Hepatocyte (in vitro differentiated cells): ENCODE results near the gene LRRC3. TPM values are rescaled to one million over a fixed set of nuclear protein-coding genes. Genes with fewer than 3 reads are reported as not detected.
A peak's percentile ranks its signal among the peaks of the same experiment; 100 is the strongest.

Experiments used
- DNase-seq: peaks from one replicate; pipeline ENCODE4 v3.0.0-alpha.2; 2016; ENCODE audit warnings: low spot score
- H2AFZ ChIP-seq: fragments of 200-600 bp; sonication (generic); 2 replicates; pipeline ENCODE4 v1.6.0; 2016; ENCODE audit warnings: antibody characterized with exemption, mild to moderate bottlenecking
- H3K27ac ChIP-seq: fragments of 200-600 bp; sonication (generic); 2 replicates; pipeline ENCODE4 v1.5.1; 2016; ENCODE audit warnings: mild to moderate bottlenecking
- H3K27me3 ChIP-seq: fragments of 200-600 bp; sonication (generic); 2 replicates; pipeline ENCODE4 v1.6.1; 2016
- H3K36me3 ChIP-seq: fragments of 200-600 bp; sonication (generic); replicated peaks from 2 replicates; pipeline ENCODE4 v1.5.1; 2016; ENCODE audit warnings: low read depth; ENCODE audit not compliant: insufficient read depth
- H3K4me1 ChIP-seq: fragments of 200-600 bp; sonication (generic); 2 replicates; pipeline ENCODE4 v1.5.1; 2016; ENCODE audit warnings: mild to moderate bottlenecking, moderate library complexity; ENCODE audit not compliant: insufficient read depth
- H3K4me2 ChIP-seq: fragments of 200-600 bp; sonication (generic); 2 replicates; pipeline ENCODE4 v1.6.0; 2016
- H3K4me3 ChIP-seq: fragments of 200-600 bp; sonication (generic); 2 replicates; pipeline ENCODE4 v1.5.1; 2016; ENCODE audit warnings: mild to moderate bottlenecking
- H3K79me2 ChIP-seq: fragments of 200-600 bp; sonication (generic); 2 replicates; pipeline ENCODE4 v1.6.0; 2017; ENCODE audit warnings: mild to moderate bottlenecking
- H3K9me2 ChIP-seq: fragments of 200-600 bp; sonication (generic); replicated peaks from 2 replicates; pipeline ENCODE4 v1.6.0; 2017; ENCODE audit warnings: mild to moderate bottlenecking; ENCODE audit not compliant: insufficient read depth
- H3K9me3 ChIP-seq: fragments of 200-600 bp; sonication (generic); 2 replicates; pipeline ENCODE4 v1.5.1; 2016; ENCODE audit warnings: low read depth, mild to moderate bottlenecking
- H4K20me1 ChIP-seq: fragments of 200-600 bp; sonication (generic); 2 replicates; pipeline ENCODE4 v1.6.0; 2016; ENCODE audit warnings: mild to moderate bottlenecking; ENCODE audit not compliant: insufficient read depth, poor library complexity, severe bottlenecking
- EZH2 ChIP-seq: fragments of 200-600 bp; sonication (generic); IDR thresholded peaks from 2 replicates; pipeline ENCODE4 v1.6.1; 2016; ENCODE audit warnings: antibody characterized with exemption, mild to moderate bottlenecking, borderline replicate concordance
- EZH2phosphoT487 ChIP-seq: fragments of 200-600 bp; sonication (generic); IDR thresholded peaks from one replicate; pipeline ENCODE4 v1.6.1; 2018; ENCODE audit warnings: antibody characterized with exemption, mild to moderate bottlenecking, low read depth, moderate library complexity; ENCODE audit not compliant: unreplicated experiment, severe bottlenecking
- WGBS: methylation state at CpG from one replicate; pipeline ENCODE4 v1.1.6; 2016; ENCODE audit warnings: low lambda C conversion rate; ENCODE audit errors: missing lambda C conversion rate; 5-methylcytosine and 5-hydroxymethylcytosine counted together
- polyA plus RNA-seq: library from polyadenylated mRNA; unstranded; fragments of >200 nt; fragmentation: Nextera tagmentation; extraction: Ambion mirVana; gene quantifications from 2 replicates; pipeline ENCODE4 v1.2.1, GENCODE V29; 2016
- total RNA-seq: library from RNA; depleted of rRNA; stranded (reverse); fragments of >200 nt; gene quantifications from 2 replicates; pipeline ENCODE4 v1.2.3, GENCODE V29; 2014
- TF ChIP-seq, protein P1 (sequence below): fragments of 200-600 bp; sonication (generic); IDR thresholded peaks from 2 replicates; pipeline ENCODE4 v1.5.1; 2016; ENCODE audit warnings: antibody characterized with exemption, mild to moderate bottlenecking; ENCODE audit not compliant: poor library complexity

The LRRC3 gene
- total and polyA plus RNA-seq, 2 experiments from 2014 or later: 7.2 to 7.3 TPM

DNA sequence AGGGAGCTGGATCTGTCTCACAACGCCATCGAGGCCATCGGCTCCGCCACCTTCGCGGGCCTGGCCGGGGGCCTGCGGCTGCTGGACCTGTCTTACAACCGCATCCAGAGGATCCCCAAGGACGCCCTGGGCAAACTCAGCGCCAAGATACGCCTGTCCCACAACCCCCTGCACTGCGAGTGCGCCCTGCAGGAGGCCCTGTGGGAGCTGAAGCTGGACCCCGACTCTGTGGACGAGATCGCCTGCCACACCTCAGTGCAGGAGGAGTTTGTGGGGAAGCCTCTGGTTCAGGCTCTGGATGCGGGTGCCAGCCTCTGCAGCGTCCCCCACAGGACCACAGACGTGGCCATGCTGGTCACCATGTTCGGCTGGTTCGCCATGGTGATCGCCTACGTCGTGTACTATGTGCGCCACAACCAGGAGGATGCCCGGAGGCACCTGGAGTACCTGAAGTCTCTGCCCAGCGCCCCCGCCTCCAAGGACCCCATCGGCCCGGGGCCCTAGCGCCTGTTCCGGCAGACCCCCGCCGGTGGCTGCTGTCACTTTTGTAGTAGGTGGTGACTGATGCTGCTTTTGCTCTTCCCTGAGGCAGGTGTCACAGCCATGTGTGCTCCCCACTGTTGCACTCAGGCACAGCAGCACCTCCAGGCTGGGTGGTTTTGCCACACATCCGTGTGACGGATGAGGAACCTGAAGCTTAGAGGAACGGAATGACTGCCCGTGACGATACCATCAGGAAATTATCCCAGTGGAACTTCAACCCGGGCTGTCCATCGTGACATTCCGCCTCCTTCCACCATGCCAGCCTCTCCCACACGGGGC, 1.8 kb downstream of the LRRC3 start:
- Histone ChIP-seq H3K27ac (peak overlapping the region; percentile 72), H3K4me2 (peak overlapping the region; percentile 59)

DNA sequence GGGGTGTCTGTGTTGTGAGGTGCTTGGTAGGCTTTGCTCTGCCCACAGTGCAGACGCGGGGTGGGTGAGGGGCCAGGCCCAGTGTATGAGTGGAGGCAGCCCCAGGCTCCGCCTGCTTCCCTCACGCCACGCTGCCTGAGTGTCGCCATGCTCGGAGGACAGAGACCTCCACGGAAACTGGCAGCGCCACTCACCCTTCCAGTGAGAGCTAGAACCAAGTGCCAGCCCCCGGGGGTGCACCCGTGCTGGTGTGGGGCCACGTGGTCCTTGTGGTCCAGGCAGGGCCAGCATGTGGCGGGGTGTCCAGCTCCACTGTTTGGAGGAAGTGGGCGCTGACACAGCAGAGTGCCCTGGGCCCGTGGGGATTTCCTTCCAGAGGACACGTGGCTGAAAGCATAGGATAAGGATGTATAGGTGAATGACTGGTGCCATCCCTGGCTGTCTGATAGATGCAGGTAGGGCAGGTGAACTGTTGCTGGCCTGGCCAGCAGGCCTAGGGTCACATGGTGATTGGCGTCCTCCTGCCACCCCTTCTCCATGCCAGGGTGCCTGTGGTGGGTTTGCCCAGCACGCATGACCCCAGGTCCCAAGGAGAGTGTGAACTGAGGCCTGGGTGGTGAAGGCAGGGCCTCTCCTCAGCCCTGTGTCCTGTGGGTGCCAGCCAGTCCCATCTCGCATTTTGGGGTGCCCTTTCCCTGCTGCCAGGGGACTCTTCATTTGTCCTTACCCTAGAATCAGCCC, 3.8 kb downstream of the LRRC3 start:
- H3K27me3 ChIP-seq: no peaks in the 10 kb centered on the region
- no peak overlapping the region for H2AFZ ChIP-seq
- no peaks in the 10 kb centered on the region for H4K20me1 ChIP-seq
- no peak for DNase-seq
- TF ChIP-seq EZH2 (no peak), EZH2phosphoT487 (no peak)
- TF ChIP-seq, protein P1, sequence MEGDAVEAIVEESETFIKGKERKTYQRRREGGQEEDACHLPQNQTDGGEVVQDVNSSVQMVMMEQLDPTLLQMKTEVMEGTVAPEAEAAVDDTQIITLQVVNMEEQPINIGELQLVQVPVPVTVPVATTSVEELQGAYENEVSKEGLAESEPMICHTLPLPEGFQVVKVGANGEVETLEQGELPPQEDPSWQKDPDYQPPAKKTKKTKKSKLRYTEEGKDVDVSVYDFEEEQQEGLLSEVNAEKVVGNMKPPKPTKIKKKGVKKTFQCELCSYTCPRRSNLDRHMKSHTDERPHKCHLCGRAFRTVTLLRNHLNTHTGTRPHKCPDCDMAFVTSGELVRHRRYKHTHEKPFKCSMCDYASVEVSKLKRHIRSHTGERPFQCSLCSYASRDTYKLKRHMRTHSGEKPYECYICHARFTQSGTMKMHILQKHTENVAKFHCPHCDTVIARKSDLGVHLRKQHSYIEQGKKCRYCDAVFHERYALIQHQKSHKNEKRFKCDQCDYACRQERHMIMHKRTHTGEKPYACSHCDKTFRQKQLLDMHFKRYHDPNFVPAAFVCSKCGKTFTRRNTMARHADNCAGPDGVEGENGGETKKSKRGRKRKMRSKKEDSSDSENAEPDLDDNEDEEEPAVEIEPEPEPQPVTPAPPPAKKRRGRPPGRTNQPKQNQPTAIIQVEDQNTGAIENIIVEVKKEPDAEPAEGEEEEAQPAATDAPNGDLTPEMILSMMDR: no peak
- H3K4me3 ChIP-seq: no peak overlapping the region
- 96% methylated on average over 18 of the region's 19 CpGs for WGBS
- peaks cover 4% of the 10 kb centered on the region for H3K79me2 ChIP-seq
- no peak overlapping the region for H3K4me2 ChIP-seq
- H3K4me1 ChIP-seq: peaks cover 14% of the 10 kb centered on the region
- H3K36me3 ChIP-seq: no peaks in the 10 kb centered on the region
- H3K9me2 ChIP-seq: no peaks in the 10 kb centered on the region
- H3K9me3 ChIP-seq: no peaks in the 10 kb centered on the region
- no peak overlapping the region for H3K27ac ChIP-seq

More for the DNA sequence above, 1.8 kb downstream of the LRRC3 start:
- no peak for DNase-seq
- WGBS: 98% methylated on average over 44 of the region's 44 CpGs
- no peaks in the 10 kb centered on the region for H4K20me1 ChIP-seq
- no peaks in the 10 kb centered on the region for H3K36me3 ChIP-seq
- no peaks in the 10 kb centered on the region for H3K9me2 ChIP-seq
- no peak overlapping the region for H2AFZ ChIP-seq
- no peaks in the 10 kb centered on the region for H3K27me3 ChIP-seq
- H3K79me2 ChIP-seq: peaks cover 4% of the 10 kb centered on the region
- TF ChIP-seq EZH2 (no peak), EZH2phosphoT487 (no peak)
- TF ChIP-seq, protein P1: no peak
- H3K4me1 ChIP-seq: peaks cover 14% of the 10 kb centered on the region
- H3K9me3 ChIP-seq: no peaks in the 10 kb centered on the region
- H3K4me3 ChIP-seq: no peak overlapping the region

GRCh38 chr21:44459712-44460440, 4.6 kb downstream of the LRRC3 start:
- Histone ChIP-seq H3K4me2 (no peak overlapping the region), H3K36me3 (no peaks in the 10 kb centered on the region), H3K27ac (no peak overlapping the region), H3K9me2 (no peaks in the 10 kb centered on the region), H3K27me3 (no peaks in the 10 kb centered on the region), H3K4me1 (peaks cover 14% of the 10 kb centered on the region), H3K9me3 (no peaks in the 10 kb centered on the region), H4K20me1 (no peaks in the 10 kb centered on the region), H2AFZ (no peak overlapping the region), H3K79me2 (peaks cover 4% of the 10 kb centered on the region), H3K4me3 (no peak overlapping the region)
- WGBS: 96% methylated on average over 11 of the region's 14 CpGs
- DNase-seq: no peak
- TF ChIP-seq EZH2: no peak
- TF ChIP-seq EZH2phosphoT487: no peak
- TF ChIP-seq, protein P1: no peak
